Astrocyte (in vitro differentiated cells and primary cell): ENCODE results near the gene CSF2.

Experiments
- EZH2 ChIP-seq: IDR thresholded peaks from 2 replicates; pipeline ENCODE4 v1.6.1; 2012; ENCODE audit warnings: mild to moderate bottlenecking, low read length, inconsistent platforms; ENCODE audit not compliant: insufficient read depth
- TF ChIP-seq, protein P1 (sequence below): IDR thresholded peaks from 2 replicates; pipeline ENCODE4 v1.5.1; 2011; ENCODE audit warnings: low read depth, mild to moderate bottlenecking, inconsistent platforms, low read length, moderate library complexity; ENCODE audit not compliant: insufficient read depth

DNA sequence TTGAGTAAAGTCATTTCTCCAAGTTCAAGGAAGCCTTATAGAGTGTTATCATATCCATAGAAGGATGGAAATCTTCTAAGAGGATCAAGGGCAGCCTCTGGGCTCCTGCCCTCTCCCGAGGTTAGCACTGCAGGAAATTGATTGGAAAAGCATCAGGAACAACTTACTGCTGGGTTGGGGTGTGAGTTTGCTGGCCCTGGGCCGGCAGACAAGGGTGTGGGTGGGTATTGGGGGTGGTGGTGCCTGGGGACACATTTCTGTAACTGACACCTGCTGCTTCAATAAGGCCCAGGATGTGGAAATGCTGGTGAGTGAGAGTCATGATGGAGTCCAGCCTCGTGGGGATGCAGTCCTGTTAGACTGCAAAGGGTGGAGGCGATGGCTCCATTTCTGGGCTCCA is 5.5 kb downstream of the CSF2 start:
- TF ChIP-seq, protein P1, sequence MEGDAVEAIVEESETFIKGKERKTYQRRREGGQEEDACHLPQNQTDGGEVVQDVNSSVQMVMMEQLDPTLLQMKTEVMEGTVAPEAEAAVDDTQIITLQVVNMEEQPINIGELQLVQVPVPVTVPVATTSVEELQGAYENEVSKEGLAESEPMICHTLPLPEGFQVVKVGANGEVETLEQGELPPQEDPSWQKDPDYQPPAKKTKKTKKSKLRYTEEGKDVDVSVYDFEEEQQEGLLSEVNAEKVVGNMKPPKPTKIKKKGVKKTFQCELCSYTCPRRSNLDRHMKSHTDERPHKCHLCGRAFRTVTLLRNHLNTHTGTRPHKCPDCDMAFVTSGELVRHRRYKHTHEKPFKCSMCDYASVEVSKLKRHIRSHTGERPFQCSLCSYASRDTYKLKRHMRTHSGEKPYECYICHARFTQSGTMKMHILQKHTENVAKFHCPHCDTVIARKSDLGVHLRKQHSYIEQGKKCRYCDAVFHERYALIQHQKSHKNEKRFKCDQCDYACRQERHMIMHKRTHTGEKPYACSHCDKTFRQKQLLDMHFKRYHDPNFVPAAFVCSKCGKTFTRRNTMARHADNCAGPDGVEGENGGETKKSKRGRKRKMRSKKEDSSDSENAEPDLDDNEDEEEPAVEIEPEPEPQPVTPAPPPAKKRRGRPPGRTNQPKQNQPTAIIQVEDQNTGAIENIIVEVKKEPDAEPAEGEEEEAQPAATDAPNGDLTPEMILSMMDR = no peak
- no peak for TF ChIP-seq EZH2
